ENCODE results near the gene ZRANB3.

The ZRANB3 gene

DNA sequence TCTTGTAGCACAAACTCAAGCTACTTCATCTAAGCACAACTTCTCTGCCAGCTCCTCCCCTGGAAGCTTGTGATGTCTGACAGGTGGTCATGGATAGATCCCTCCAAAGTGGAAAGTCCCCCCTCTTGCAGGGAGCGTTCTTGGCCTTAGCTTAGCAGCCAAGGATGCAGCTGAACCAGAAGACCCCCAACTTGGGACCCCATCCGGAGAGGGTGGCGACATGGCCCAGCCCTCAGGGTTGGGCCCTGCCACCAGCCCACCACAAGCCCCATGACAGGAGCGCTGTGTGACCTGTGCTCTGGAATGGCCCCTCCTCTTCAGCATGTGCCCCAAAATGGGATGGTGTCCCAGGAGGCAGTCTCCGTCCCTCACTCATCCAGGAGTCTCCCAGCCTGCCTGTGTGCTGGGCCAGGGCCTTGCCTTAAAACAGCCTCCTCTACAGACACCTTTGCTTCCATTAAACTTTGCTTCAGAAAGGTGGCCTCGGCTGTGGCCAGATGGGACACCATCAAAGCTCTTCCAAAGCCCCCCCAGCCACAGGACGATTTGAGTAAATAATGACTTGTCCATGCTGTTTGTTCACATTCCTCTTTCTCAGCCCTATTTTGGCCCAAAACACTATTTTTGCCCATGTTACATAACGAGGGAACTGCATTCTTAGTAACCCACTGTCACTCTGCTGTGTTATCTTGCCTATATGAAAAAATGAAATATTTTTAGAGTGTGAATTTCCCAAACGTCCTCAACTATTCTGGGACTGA is 356.8 kb downstream of the ZRANB3 start:
- DNase-seq (ENCODE audit: low read depth): no peak

DNA sequence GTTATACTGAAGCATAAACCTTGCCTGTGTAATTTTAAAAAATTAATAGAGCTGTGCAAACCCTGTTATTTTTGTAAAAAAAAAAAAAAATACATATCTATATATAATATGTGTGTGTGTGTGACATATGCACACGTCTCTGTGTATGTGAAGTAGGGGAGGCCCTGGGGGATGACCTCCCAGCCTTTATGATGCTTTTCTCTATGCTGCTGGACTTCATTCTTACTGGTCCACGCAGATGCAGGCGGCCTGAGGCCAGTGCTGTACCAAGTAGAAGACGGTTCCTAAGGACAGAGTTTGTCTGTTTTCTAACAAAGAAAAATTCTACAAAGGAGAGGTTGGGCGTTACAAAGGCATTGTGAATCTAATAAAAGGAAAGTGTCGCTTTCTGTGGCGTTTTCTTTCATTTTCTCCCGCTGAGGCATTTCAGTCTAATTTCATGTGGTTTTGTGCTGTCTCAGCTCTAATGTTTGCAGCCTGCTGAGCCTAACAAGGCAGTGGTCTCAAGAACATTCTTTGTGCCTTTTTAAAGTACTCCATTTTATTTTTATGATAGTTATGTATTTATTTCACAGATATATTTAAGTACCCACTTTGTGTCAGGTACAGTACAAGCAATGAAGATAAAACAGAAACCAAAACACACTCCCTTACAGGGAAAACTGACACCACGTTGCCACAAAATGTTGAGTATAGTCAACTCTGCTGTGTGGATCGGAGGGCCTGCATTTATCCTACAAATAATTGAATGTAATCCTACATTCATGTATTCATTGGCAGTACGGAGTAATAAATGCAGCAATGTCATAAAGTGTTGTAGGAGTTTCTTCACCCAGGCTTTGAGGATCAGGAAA is 360.9 kb downstream of the ZRANB3 start:
- DNase-seq (ENCODE audit: low read depth): no peak

- DNase-seq (ENCODE audit: low read depth): no peak
Observed at GRCh38 chr2:135168204-135168856, 362.7 kb downstream of the ZRANB3 start.

DNA sequence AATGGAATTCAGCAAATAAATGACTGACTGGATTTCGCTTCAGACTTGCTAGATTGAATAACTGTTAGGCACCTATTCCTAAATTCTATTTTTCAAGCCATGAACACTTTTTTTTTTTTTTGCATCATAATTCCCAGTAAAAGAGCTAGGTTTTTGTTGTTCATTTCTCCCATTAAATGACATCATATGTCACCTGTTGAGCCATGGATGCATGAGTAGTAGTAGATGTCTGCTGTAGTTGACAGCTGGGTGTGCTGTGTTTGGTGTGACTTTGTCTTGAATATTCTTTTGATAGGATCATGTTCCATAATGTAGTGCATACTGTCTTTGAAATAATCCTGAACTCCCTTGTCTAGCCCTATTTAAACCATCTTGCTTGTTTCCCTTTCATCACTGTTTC is 363.7 kb downstream of the ZRANB3 start:
- no peak for DNase-seq (ENCODE audit: low read depth)

DNA sequence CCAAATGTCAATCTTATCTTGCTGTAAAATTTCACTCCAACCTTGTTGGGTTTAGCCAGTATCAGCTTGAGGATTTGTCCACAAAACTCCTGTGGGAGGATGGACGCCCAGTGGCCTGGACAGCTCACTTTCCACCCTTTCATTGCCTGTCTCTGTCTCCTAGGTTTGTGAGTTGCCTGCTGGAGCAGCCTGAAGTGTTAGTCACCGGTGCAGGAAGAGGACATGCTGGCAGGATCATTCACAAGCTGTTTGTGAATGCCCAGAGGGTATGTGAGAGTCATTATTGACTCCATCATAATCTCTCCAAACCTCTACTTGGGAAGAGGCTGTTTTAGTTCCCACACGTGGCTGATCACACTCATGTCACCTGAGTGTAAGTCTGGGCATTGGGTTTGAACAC is 366.6 kb downstream of the ZRANB3 start:
- DNase-seq (ENCODE audit: low read depth): no peak

- DNase-seq (ENCODE audit: low read depth): no peak
Observed at GRCh38 chr2:135163901-135164300, 367.1 kb downstream of the ZRANB3 start.

DNA sequence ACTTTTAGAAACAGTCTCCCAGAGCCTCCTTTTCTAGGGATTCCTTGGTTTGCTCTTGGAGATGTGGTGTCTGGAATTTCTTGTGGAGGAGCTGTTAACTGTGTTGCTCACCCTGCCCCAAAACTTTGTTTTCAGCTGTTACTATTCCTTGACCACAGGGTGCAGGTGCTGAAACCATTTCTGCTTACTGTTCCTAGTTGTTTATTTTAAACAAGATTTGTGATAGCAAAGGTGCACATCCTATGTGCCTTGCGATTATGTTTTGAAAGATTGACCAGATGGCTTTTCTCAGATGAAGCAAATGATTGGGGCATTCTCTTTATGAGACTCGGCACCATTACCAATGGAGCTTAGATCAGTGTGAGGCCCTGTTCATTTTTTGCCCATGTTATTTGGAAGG is 367.7 kb downstream of the ZRANB3 start:
- no peak for DNase-seq (ENCODE audit: low read depth)

DNA sequence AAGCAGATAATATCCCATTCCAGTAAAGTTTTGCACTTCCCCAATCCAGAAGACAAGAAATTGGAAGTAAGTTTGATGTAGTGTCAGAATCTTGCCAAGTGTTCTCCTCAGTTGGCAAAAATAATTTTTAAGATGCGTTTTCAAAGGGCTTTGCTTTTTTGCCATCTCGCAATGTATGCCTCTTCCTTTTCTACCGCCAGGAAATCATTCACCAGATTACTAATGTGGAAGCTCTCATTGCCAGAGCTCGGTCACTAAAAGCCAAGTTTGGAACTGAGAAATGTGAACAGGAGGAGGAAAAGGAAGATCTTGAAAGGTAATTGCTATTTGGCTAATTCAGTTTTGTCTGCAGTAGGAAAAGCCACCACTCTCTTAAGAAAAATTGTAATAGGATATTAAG is 368.2 kb downstream of the ZRANB3 start:
- DNase-seq (ENCODE audit: low read depth): no peak

GRCh38 chr2:135162377-135162776 is 368.6 kb downstream of the ZRANB3 start:
- DNase-seq (ENCODE audit: low read depth): no peak

DNA sequence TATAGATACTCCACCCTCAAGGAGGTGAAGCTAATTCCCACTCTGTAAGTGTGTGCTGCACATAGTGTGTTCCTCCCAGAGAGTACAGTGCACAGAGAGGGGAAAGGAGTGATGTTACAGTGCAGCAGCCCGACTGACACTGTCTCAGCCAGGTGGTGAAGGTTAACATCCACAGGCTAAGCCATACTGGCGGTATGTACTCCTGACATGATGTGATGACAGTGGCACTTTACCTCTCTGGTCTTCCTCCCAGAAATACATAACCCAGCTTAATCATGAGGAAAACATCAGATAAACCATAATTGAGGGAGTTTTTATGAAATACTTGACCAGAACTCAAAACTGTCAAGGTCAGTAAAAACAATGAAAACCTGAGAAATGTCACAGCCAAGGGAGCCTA is 371.8 kb downstream of the ZRANB3 start:
- no peak for DNase-seq (ENCODE audit: low read depth)

- no peak for DNase-seq (ENCODE audit: low read depth)
Observed at GRCh38 chr2:135157856-135158255, 373.2 kb downstream of the ZRANB3 start.

GRCh38 chr2:135154962-135155361 is 376.1 kb downstream of the ZRANB3 start:
- DNase-seq (ENCODE audit: low read depth): no peak

DNA sequence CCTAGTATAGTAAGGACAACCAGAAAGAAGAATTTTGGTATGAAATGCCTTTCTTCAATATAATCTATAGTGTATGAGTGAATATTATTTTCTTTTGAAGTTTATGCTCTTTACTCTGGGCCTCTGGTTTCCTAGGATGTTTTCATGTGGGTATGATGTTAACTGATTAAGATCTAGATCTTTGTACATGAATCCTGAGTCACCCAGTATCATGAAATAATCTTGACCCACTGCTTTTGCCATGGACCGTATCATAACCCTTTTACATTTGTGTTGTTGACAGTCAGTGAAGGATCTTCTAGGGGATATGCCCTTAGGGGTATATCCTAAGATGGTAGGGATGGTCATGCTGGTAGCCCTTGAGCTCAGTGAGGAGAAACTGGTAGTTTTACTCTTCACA is 378.7 kb downstream of the ZRANB3 start:
- no peak for DNase-seq (ENCODE audit: low read depth)

GRCh38 chr2:135151615-135152014 is 379.4 kb downstream of the ZRANB3 start:
- no peak for DNase-seq (ENCODE audit: low read depth)

GRCh38 chr2:135150725-135151124 is 380.3 kb downstream of the ZRANB3 start:
- DNase-seq (ENCODE audit: low read depth): no peak

- no peak for DNase-seq (ENCODE audit: low read depth)
Observed at GRCh38 chr2:135149251-135149650, 381.8 kb downstream of the ZRANB3 start.

DNA sequence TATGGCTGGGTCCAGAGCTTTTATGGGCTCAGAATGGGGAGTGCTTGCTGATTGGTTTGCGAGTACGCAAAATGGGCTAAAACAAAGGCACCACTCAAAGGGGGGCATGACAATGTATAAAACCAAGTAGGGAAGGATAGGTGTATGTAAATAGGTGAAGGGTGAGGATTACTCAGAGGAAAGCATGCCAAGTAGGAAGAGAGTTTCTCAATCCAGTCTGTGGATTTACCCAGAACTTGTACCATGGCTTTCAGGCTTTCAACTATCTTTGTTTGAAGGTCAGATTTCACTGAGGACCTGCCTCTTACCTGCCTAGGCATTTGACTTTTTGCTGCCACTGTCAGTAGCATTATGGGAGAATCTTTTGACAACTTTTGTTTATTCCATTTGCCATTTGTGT is 386.7 kb downstream of the ZRANB3 start:
- DNase-seq (ENCODE audit: low read depth): no peak

DNA sequence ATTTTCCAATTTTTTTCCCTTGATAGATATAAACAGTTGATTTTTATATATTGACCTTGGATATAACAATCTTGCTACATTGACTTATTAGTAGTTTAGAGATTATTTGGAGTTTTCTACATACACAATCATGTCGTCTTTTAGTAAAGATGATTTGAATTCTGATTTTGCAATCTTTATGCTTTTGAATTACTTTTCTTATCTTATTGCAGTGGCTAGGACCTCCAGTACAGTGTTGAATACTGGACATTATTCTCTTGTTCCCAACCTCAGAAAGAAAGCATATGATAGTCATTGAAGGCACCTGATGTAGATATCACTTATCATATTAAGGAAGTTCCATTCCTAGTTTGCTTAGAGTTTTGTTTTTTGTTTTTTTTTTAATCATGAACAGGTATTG is 388.7 kb downstream of the ZRANB3 start:
- no peak for DNase-seq (ENCODE audit: low read depth)

- no peak for DNase-seq (ENCODE audit: low read depth)
Observed at GRCh38 chr2:135140606-135141005, 390.4 kb downstream of the ZRANB3 start.

DNA sequence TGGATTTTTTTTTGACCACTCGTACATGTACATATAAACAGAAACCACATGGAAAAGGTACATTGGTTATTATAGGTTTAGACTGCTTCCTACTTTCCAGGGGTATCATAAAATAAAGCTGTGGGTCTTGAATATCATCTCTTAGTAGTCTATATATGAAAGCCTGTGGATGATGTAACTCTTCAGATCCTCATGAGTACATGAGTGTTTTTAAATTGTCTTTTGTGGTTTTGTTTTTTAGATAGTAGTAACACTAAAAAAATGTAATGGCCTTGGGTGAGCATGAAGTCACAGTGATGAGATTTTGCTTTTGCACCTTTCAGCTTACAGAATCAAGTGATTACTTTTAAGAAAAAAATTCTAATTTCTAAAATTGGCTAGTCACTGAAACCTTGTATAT is 398.7 kb downstream of the ZRANB3 start:
- no peak for DNase-seq (ENCODE audit: low read depth)

DNA sequence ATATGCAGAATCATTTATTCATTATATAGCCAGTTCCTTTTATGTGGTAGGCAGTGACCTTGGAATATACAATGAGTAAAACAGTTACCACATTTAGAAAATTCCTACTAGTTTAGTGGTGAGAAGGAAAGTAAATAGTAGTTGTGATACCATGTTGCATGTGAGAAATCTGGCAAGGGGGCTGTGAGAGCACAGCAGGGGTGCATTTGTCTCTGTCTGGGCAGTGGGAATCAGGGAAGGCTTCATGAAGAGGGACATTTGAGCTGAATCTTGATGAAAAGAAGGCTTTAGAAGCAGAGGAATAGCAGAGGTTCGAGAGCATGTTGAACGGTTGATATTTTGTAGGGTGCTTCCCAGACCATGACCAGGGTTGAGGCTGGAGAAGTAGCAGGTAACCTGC is 400.3 kb downstream of the ZRANB3 start:
- no peak for DNase-seq (ENCODE audit: low read depth)

- no peak for DNase-seq (ENCODE audit: low read depth)
Observed at GRCh38 chr2:135125940-135126339, 405.1 kb downstream of the ZRANB3 start.
